ENCODE data around the gene LRRC8D. TPM values are rescaled to one million over a fixed set of nuclear protein-coding genes. Genes with fewer than 3 reads are reported as not detected.

LRRC8D gene
- total and polyA plus RNA-seq, 9 of the 15 experiments (the other 6 are each of a cell fraction or from before 2014, with no cell fraction given), result 3.4 to 53.9 (median 15.9) TPM

GRCh38 chr1:89786628-89787214 is 34.1 kb upstream of the LRRC8D start (continued):
- TF ChIP-seq ZBTB49 (CRISPR knock-in tag; IDR thresholded peaks at IDR 0.05; ENCODE audit: borderline replicate concordance), result no peak
- TF ChIP-seq ZNF592 (IDR thresholded peaks at IDR 0.05), result peak; percentile 90
- TF ChIP-seq GTF2F1 (IDR thresholded peaks at IDR 0.05; ENCODE audit: low read depth, low read length), result no peak
- peak; percentile 78 for TF ChIP-seq DPF2 (IDR thresholded peaks at IDR 0.05)
- no peak for TF ChIP-seq ZNF121 (CRISPR knock-in tag; conservative IDR thresholded peaks at IDR 0.05)
- no peak for TF ChIP-seq SMC3 (conservative IDR thresholded peaks at IDR 0.05; ENCODE audit: insufficient read depth, low read depth, low read length)
- TF ChIP-seq ERF (CRISPR knock-in tag; IDR thresholded peaks at IDR 0.05), result no peak
- no peak for TF ChIP-seq MTA3 (IDR thresholded peaks at IDR 0.05; ENCODE audit: borderline replicate concordance)
- TF ChIP-seq DMBX1 (CRISPR knock-in tag; IDR thresholded peaks at IDR 0.05; ENCODE audit: borderline replicate concordance), result peak; percentile 69; the same call in 1 of the 2 replicates
- TF ChIP-seq MAX (CRISPR knock-in tag; IDR thresholded peaks at IDR 0.05), result peak; percentile 72
- TF ChIP-seq RREB1 (CRISPR knock-in tag; IDR thresholded peaks at IDR 0.05), result no peak
- TF ChIP-seq ATF4 (CRISPR knock-in tag; IDR thresholded peaks at IDR 0.05), result no peak
- TF ChIP-seq CBFA2T3 (IDR thresholded peaks at IDR 0.05), result peak; percentile 92
- TF ChIP-seq DACH1 (IDR thresholded peaks at IDR 0.05; ENCODE audit: partially characterized antibody), result no peak
- TF ChIP-seq STAT5A (IDR thresholded peaks at IDR 0.05; ENCODE audit: borderline replicate concordance, low read length), result peak; percentile 66; the same call in 1 of the 2 replicates
